Activated CD4-positive, alpha-beta T cell treated with anti-CD3 and anti-CD28 coated beads for 4 hours (primary cell): ENCODE data around the gene NINJ2.
A peak's percentile ranks its signal among the peaks of the same experiment; 100 is the strongest.
"Not testable (repeated sequence)": the region's sequence is repeated elsewhere in the genome, so short reads cannot be mapped to it uniquely, and the experiment has no call there.

Source experiments
- DNase-seq, 2 donors: peaks; one replicate each; pipeline ENCODE4 v3.0.0-alpha.2; 2020

The NINJ2 gene

DNA sequence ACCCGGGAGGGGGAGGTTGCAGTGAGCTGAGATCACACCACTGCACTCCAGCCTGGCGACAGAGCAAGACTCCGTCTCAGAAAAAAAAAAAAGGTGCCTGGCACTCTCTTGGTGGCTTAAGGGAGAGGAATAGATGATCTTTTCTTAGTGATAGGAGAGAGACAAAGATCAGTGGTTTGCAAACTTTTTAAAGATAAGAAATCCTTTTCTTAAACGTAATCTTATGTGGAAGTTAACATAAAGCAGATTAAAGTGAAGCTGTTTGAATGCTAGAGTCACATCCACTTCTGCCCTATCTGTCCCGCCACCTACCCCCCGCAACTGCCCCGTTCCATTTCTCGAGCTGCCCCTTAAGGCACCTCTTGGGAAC, 6.3 kb upstream of the NINJ2 start:
- no peak for DNase-seq

DNA sequence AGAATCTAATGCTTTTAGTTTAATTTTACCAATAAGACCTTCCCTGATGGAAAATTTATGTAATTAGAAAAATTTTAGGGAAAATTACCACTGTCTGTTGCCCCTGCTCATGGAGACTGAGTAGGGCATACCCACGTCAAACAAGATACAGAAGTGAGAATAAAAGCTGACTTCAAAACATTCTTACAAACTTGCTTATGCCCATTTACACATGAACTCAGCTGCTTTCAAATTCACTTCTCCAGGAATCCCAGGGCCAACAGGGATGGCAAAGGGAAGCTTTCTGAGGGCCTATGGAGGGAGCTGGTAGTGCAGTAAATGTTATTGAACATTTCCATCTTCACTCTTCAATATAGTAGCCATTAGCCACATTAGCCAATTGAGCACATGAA, 4.8 kb upstream of the NINJ2 start:
- DNase-seq: no peak

DNA sequence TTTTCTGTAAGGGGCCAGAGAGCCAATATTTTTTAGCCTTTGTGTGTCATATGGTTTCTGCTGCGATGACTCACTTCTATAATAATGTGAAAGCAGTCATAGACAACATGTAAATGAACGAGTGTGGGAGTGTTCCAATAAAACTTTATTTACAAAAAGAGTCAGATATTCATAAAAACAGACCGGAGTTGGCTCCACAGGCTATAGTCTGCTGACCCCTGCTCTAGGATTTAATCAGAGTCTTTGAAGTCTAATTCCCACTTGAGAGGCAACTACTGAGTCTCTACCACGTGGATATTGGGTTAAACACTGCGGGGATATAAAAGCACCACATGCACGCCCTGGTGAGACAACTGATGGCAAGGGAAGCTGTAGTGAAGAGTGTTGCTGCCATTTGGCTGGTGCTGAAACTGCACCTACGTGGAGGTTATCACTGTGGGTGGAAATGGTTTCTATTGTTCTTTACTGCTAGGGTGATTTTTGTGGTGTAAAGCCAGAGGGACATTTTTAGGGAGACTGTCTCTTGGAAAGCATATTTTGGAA, 3.6 kb upstream of the NINJ2 start:
- no peak for DNase-seq

DNA sequence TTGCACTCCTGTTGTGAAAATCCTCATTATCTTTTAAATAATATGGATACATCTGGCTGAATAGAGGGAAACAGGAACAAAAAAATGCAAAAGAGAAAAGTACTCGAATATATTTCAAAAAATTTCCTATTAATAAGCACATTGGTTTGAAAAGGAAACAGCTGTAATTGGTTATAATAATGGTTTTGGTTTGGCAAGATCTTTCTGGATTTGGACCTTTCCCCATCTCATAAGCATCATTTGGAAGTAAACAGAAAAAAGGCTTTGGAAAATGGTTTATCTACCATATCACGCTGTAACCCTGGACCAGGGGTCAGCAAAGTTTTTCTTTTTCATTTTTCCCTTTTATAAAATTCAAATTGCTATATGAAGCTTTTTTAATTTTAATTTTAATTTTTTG, 2.8 kb upstream of the NINJ2 start:
- no peak for DNase-seq

DNA sequence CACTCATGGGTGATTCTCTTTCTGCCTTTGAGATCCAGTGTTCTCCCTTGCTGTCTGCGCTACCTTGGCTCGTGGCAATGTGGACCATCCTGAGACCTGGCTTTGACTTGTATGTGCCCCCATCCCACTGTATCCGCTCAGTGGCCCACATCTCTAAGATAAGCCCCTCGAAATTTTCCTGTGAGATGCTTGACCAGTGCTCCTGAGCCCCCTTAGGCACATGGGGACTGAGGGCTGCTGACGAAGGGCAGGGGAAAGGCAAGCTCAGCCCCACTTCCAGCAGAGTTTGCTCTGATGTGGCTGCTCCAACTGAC, 1.5 kb upstream of the NINJ2 start:
- no peak for DNase-seq

DNA sequence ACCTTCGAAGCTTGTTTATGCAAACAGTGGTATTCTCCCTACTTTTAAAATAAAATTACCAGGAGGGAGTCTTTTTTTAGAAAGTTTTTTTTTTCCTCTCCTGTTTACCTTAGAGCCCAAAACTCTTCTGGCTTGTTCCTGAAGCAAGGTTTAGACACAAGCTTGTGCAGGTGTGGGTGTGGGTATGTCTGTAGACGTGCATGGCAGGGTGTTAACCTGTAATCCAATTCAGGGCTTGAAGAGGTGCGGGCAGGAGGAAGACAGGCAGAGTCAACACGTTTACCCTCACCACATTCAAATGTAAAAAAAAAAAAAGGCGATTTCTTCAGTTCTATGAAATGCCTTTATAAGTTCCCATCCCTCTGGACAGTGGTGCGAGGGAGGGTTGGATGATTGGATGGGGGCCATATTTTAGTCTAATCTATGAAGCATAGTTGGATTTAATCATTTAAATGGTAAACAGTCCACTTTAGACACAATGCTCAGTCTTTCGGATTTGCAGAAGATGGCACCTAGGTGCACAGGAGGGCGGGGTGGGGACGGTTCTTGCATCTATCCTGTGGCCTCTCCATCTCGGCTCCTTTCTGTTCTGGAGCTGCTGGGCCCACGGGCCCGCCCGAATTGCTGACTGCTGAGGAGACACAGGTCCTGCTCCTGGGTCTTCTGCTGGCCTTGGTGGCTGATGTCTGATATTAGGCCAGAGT, 982 bp upstream of the NINJ2 start:
- DNase-seq: no peak

DNA sequence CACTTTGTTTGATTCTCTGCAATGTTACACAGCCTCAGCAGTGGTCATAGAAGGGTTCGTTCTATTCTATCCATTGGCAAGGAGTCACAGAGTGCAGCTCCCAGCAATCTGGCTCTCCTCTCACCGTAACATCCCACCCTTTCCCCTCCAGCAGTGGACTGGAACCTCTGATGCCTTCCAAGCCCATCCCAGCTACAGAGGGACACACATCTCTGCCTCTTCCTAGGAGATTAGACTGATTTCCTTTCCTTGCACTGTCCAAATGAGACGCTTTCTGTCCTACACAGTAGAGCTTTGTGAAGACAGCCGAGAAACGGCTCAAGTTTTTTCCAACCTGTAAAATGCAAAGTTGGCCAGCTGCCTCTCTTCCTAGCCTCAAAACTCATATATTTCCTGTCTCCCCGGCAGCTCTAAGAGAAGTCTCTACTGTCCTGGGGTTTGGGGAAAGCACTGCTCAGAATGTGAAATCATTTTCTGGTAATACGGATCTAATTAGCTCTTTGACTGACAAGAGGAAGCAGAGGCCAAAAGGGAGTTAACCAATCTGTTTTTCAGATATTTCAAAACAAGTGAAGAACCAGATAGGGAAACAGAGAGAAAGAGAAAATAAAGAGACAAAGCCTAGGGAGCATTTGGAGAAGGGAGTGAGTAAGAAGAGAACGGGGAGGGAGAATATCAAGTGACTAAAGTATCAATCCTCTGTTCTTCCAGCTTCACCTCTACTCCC, 516 bp downstream of the NINJ2 start:
- no peak for DNase-seq

DNA sequence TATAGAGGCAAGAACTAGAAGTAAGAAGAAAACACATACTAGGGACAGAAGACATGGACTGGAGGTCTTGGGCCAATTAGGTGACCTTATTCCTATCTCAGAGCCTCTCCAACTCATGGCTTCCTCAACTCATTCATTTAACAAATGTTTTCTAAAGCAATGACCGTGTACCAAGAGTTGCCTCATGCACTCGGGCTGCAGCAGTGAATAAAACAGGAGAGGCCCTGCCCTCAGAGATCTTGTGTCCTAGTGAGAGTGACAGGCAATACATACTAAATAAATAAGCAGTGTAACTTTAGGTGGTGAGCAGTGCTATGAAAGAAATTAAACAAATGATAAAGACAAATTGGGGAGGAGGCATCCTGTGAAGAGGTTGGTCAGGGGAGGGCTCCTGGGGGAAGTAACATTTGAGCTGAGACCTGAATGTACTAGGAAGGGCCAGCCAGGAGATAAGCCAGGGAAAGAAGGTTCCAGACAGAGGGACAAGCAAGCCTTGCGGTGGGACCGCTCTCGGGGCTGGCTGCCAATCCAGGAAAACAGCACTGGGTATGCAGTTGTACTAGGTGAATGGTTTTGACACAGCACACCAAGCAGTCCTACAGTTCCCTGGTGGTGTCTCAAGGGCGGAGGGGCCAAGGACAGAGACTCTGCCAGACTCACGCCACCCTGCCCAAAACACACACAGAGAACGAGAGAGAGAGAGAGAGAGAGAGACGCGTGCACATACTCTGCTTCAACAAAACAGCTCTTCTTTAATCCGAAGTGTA, 1.3 kb downstream of the NINJ2 start:
- DNase-seq: no peak

DNA sequence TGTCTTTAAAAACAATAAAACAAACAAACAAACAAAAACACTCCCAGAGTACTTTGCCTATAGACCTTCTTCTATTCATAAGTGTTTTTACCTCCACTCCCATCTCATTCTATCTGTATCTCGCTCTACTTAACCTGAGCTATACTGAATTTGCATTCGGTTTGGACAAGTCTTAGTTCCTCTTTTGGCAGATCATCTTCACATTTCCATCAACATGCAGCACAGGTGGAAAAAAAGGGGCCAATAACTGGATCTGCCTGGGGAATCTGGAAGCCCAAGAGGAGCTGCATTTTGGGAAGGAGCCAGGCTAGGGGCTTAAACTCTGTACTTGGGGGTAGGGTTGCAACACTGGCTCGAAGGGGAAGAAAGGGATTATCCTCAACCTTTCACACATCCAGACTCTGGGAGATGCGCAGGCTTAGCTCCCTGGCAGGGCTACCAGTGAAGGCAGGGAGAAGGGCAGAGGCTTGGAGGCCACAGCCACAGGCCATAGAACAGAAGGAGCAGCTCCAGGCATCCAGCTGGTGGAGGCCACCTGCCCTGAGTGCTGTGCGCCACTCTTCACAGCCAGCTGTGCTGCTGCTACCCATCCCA, 4.1 kb downstream of the NINJ2 start:
- DNase-seq: no peak

DNA sequence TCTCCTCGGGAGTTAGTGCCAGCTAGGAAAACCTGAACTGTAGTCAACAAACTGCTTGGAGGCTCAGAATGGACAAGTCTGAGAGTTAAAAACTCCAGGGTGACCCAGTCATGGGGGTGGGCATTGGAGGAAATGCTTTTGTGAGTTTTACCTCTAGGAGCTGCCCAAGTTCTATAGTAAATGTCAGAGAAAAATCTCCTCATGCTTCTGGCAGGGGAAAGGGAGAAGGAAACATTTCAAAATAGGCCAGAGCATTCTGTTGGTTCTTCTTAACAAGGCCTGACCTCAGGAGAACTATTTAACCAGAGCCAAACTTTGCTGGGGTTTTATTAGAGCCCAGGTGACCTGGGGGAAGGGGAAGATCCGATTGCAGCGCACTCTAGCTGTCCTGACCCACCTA, 12.3 kb downstream of the NINJ2 start:
- no peak for DNase-seq

DNA sequence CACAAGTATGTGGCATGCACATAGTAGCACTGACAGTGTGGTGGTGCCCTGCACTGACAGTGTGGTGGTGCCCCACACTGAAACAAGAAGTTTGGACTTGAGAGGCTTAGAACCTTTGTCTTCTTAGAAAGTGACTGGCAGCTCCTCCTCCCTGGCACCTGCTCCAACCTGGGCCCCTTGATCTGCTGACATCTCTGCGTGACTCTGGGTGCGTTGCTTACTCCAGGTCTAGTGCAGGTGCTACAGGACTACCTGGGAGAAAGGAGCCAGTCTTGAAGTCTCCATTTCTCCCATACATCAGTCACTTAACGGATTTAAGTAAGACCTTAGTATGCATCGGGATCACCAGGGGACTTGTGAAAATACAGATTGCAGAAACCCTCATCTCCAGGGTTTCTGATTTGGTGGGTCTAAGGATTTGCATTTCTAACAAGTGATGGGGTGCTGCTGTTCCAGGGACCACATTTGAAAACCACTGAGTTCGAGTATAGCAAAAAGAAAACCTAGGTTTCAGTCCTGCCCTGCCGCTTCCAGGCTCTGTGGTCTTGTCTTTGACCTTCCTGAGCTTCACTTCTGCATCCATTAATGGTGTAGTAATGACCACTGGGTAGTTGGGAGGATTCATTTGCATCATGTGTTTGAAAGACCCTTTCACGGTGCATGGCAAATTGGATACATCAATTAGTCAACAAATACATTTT, 15.7 kb downstream of the NINJ2 start:
- DNase-seq: no peak

DNA sequence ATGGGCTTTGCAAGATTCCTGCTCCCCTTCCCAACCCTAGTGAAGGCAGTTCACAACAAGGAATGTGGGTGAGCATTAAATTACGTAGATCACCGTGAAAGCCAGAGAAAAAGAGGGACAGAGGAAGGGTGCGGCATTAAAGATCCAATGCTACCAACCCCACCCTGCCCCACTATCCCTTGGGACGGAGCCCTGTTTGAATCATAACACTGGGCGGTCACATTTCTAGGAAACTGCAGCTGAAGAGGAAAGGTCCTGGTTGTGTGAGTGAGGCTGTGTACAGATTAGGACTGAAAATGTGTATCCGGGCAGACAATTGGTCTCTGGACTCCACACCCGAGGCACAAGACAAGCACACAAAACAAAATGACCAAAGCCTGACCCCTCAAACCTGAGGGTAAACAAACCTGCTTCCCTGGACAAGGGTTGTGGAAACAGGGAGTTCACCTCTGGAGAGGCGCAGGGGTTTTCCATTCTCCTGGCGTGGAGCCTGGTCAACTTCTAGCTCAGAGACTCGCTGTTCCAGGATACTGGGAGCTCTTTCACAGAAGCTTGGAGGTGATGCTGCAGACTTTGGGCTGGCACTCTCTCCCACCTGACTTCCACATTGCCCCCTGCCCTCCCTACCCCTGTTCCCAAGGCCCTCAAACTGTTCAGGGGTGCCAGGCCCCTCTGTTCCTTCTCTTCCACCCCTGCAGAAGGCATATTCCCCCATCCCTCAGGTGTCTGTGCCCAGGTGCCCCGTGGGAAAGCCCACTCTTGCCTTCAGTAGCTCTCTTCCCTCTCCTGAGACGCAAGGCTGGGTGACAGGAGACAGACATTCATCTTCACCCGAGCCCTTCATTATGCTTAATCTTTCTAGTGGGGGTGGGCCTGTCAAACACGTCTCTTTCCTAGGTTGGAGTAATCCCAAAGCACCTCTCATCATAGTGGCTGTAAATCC, 16.5 kb downstream of the NINJ2 start:
- no peak for DNase-seq

DNA sequence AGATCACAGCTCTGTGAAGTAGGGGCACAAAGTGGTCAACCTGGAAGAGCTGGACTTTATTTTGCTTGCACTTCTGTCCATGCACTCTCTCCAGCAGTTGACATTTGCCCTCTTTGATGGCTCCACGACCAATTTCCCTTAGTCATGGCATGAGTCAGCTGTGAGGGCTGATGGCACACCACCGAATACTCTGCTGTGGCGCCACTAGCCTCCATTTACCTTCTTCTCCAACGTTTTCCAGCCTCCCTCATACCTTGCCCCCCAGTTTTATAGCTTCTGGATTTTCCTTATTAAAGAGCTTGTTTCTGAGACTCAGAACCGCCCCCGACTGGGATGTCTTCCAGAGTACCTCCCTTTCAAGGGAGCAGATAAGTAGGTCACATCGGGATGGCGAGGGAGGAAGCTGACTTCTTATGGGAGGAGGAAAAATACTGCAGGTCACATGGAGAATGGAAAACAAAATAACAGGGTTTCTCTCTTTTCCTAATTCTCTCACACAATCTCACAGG, 17.6 kb downstream of the NINJ2 start:
- no peak for DNase-seq

DNA sequence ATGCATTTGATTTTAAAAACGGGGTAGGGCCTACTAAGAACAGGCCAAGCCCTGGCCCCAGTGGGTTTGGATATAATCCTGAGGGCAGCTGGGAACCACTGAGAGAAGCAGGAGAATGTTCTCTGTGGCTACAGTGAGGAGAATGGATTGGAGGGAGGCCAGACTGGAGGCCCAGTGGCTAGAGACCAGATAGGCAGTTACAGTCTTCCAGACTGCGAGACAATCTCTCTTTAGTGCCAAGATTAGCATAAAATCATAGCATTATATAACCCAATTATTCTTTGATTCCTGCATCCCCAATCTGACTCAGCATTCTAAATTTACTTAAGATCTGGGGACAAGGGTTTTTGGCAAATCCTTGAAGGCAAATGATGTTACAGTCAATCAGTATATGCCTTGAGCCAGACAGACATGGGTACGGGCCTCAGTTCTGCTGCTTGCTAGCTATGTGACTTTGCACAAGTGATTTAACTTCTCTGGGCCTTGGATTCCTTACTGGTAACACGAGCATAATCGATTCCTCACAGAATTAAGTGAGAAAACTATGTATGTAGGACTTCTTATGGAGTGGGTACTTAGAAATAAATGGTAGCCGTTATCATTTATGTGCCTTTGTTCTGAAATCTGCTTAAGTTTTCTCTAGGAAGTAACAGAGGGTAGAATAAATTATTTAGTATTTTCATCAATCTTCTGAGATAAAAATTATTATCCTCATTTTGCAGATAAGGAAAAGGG, 18.3 kb downstream of the NINJ2 start:
- no peak for DNase-seq

DNA sequence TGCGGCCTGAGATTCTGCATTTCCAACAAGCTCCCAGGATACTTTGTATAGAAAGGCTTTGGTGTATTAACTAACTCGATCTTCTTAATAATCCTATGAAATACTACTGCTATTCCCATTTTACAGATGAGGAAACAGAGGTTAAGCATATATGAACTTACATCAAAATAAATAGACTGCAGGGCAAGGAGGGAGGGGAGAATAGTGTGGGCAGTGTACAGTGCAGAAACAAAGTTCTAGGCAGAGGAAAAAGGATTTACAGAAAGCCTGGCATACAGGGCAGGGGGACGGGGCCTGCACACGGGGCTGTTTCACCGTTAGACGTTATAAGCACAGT, 19.0 kb downstream of the NINJ2 start:
- DNase-seq: no peak

DNA sequence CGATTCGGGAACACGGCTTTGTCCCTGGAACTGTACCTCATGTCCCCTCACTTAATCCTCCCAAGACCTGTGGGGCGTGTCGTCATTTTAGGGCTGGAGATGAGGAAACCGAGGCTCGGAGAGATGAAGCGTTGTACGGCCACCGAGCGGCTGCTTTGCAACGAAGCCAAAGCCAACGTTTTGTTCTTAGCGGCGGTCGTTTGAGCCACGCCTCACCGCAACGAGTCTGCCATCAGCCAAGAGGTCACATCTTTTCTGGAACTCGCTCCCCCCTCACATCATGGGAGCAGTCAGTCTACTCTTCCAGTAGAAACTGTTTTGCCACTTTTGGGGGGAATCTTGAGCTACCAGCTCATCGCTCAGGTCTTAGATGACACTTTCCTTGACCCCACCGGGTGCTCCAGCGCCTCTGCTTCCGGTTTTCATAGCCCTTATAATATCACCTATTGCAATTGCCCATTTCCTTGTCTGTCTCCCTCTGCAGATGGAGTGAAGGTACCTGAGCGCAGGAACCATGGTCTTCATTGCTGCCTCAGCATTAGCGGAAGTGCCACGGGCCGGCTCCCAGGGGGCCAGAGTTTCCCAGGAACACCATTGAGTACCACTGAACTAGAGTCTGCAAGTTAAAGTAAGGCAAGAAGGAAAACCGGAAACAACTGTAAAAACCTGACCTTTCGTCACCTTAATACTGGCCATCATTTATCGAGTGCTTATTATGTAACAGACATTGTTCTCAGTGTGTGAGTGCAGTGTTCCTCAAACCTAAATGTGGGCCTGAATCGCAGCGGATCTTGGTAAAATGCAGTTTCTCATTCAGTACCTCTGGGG, 19.6 kb downstream of the NINJ2 start:
- peak in 1 of 2 donors; percentile 20 for DNase-seq

DNA sequence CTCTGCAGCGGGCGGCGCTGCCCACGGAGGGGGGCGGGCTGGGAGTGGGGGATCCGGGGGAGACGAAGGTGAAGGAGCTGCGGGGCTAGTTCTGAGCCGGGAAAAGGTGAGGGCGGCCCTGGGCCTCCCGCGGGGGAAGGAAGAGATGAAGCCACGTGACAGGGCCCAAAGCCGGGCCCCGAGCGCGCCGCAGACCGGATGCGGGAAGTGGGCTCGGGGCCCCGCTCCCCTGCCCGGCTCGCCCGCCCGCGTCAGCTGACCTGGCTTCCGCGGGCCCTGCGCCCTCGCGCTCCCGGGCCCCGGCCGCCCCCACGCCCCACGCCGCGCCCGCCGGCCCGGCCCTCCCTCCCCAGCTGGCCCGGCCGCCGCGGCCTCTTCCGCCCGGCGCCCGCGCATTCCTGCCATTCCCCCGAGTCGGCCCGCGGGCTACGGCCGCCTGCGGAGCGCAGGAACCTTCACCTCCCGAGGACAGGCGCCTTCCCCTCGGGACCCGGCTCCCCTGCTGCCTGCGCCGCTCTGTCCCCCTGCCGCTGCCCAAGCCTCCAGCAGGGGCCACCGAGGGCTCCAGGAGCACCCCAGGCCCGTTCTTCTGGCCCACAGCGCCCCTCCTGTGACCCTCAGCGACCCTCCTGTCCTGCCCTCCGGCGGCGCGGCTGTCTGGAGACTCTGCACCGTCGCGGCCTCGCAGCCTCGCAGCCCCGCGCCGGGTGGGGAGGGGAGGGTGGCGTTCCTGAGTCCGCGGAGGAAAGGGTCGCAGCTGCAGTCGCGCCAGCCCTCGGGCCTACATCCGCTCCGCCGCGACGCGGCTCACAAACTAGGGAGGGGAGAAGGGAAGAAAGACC, 20.4 kb downstream of the NINJ2 start:
- peak; percentile 59 to 73 for DNase-seq

DNA sequence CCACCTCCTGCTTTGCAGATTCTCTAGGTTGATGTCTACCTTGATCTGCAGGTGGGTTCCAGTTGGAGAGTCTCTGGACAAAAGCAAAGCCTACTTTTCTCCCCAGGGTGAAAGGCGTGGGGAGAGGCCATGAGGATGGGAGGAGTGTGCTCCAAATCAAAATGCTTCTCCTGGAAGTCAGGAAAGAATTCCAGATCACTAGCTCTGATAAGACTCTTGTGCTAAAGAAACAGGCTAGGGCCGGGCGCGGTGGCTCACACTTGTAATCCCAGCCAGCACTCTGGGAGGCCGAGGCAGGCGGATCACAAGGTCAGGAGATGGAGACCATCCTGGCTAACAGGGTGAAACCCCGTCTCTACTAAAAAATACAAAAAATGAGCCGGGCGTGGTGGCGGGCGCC, 21.9 kb downstream of the NINJ2 start:
- not testable (repeated sequence) for DNase-seq

DNA sequence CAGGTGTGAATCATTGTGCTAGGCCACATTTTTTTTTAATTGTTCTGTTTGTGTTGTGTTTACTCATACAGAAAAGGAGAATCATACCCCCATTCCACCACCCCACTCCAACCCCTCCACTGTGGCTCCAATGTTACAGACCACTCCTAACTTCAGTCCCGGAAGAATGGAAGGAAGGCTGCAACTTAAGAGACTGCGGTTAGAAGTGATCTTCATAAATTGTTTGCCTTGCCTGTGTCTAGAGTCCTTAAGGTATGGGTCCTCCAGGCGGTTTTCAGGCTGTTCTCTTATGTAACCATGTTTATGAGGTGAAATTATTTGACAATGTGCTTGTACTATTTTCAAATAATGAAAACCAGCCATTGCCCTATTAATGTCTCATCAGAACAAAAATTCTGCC, 22.5 kb downstream of the NINJ2 start:
- no peak for DNase-seq
